ENCODE results near the gene BTF3L4.
A peak's percentile ranks its signal among the peaks of the same experiment; 100 is the strongest.

BTF3L4 gene

GRCh38 chr1:52123622-52124021 lies 67.5 kb downstream of the BTF3L4 start:
- no peak for DNase-seq (ENCODE audit: low read depth)
- TF ChIP-seq, protein P1, sequence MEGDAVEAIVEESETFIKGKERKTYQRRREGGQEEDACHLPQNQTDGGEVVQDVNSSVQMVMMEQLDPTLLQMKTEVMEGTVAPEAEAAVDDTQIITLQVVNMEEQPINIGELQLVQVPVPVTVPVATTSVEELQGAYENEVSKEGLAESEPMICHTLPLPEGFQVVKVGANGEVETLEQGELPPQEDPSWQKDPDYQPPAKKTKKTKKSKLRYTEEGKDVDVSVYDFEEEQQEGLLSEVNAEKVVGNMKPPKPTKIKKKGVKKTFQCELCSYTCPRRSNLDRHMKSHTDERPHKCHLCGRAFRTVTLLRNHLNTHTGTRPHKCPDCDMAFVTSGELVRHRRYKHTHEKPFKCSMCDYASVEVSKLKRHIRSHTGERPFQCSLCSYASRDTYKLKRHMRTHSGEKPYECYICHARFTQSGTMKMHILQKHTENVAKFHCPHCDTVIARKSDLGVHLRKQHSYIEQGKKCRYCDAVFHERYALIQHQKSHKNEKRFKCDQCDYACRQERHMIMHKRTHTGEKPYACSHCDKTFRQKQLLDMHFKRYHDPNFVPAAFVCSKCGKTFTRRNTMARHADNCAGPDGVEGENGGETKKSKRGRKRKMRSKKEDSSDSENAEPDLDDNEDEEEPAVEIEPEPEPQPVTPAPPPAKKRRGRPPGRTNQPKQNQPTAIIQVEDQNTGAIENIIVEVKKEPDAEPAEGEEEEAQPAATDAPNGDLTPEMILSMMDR (IDR thresholded peaks at IDR 0.05; ENCODE audit: control insufficient read depth, extremely low read depth, insufficient read depth), result no peak
- no peak overlapping the region for H3K4me3 ChIP-seq (ENCODE audit: low read depth, low read length)

GRCh38 chr1:52125736-52126359 lies 69.8 kb downstream of the BTF3L4 start:
- DNase-seq (ENCODE audit: low read depth), result no peak
- H3K4me3 ChIP-seq (ENCODE audit: low read depth, low read length), result no peak overlapping the region
- TF ChIP-seq, protein P1 (IDR thresholded peaks at IDR 0.05; ENCODE audit: control insufficient read depth, extremely low read depth, insufficient read depth), result no peak

DNA sequence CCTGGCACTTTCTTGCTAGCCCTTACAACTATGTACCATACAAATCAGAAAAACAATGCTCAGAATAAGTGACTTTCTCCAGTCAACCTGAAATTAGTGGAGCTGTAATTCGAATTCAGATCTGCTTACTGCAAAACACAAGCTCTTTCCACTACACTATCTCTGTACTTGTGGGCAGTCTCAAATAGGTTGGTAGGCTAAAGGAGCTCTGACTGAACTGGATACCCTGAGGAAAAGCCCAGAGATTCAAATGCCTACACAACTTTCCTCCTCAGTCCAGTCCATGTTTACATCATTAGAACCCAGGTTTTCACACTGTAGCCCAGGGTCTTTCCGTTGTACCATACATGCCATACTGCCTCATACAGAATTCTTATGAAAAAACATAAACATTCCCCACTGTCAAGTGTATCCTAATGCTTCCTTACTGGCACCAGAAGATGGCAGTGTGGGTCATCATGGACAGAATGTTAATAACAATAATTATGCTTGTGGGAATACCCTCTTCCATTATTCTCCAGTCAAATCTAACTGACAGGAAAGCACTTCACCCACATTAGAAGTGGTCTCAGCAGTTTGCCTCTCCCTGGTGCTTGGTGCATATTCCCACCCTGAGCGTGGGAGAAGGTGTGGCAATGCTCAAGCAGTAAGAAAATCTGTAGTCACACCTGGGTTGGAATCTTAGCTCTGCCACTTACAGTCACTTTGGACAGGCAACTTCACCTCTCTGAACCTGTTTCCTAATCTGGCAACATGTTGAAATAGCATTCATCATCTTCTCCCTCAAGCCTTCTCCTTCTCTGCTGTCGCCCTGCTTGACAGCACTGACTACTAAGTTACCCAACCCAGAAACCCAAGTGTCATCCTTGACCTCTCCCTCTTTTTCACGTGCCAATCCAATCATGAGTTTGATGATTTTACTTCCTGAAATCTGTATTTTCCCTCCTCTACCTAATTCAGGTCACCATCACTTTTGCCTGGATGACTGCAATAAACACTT lies 71.4 kb downstream of the BTF3L4 start:
- TF ChIP-seq, protein P1 (IDR thresholded peaks at IDR 0.05; ENCODE audit: control insufficient read depth, extremely low read depth, insufficient read depth), result peak; percentile 92
- no peak overlapping the region for H3K4me3 ChIP-seq (ENCODE audit: low read depth, low read length)
- no peak for DNase-seq (ENCODE audit: low read depth)

DNA sequence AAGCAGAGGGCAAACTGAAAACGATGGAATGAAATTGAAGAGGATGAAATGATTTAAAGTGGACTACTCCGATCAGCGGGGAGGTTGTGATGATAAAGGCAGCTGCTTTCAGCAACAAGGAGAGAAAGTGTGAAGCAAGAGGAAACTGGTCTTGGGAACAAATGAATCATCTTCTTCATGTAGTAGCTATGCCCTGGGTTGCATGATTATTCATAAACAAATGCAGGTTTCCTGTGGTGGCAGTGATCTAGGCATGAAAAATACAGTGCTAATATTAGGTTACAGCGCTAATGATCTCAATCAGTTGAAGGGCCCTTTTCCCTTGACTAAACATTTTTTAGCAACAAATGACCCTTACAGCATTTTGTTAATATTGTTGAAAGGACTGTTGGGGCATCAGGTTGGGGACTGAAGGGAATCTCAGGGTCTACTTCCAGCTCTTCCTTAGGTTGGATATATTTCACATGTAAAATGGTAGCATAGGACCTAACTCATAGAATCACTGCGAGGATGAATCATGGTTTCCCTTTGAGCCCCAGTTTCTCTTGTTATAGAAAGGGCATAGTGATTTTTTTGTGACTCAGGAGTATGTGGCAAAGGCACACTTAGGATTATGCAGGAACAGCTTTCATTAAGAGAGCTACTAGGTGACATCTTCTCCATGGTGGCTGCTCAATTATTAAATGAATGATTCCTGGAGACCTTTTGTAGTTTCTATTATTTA lies 83.9 kb downstream of the BTF3L4 start:
- no peak overlapping the region for H3K4me3 ChIP-seq (ENCODE audit: low read depth, low read length)
- TF ChIP-seq, protein P1 (IDR thresholded peaks at IDR 0.05; ENCODE audit: control insufficient read depth, extremely low read depth, insufficient read depth), result no peak
- DNase-seq (ENCODE audit: low read depth), result no peak

Measured in LNCaP clone FGC (cell line).